VCaP (cell line): Measurements from ENCODE around the gene ANKRD11.

ENCODE experiments used
- H3K27ac ChIP-seq: fragments of 450-650 bp; 2 replicates; pipeline ENCODE4 v1.5.1; 2017
- CTCF ChIP-seq: fragments of 450-650 bp; conservative IDR thresholded peaks from 2 replicates; pipeline ENCODE4 v1.5.1; 2017; ENCODE audit warnings: mild to moderate bottlenecking, moderate library complexity

The ANKRD11 gene

GRCh38 chr16:89314854-89315253, 175.5 kb downstream of the ANKRD11 start:
- H3K27ac ChIP-seq, result no peak overlapping the region; the same call in 1 of the 2 replicates
- no peak for TF ChIP-seq CTCF

GRCh38 chr16:89314357-89314756, 176.0 kb downstream of the ANKRD11 start:
- TF ChIP-seq CTCF, result no peak
- no peak overlapping the region; the same call in 1 of the 2 replicates for H3K27ac ChIP-seq

- H3K27ac ChIP-seq, result no peak overlapping the region
- TF ChIP-seq CTCF, result no peak
These were observed 176.8 kb downstream of the ANKRD11 start for GRCh38 chr16:89313583-89313982.

- TF ChIP-seq CTCF, result no peak
- H3K27ac ChIP-seq, result no peak overlapping the region
These were observed 177.6 kb downstream of the ANKRD11 start for GRCh38 chr16:89312598-89313299.

GRCh38 chr16:89312194-89312593, 178.2 kb downstream of the ANKRD11 start:
- H3K27ac ChIP-seq, result no peak overlapping the region
- no peak for TF ChIP-seq CTCF

- TF ChIP-seq CTCF, result no peak
These were observed 178.7 kb downstream of the ANKRD11 start for GRCh38 chr16:89311636-89312035.

GRCh38 chr16:89309438-89310122, 180.8 kb downstream of the ANKRD11 start:
- TF ChIP-seq CTCF, result no peak
- H3K27ac ChIP-seq, result no peak overlapping the region

More at GRCh38 chr16:89311636-89312035, 178.7 kb downstream of the ANKRD11 start:
- H3K27ac ChIP-seq, result no peak overlapping the region
